HG02642 (cell line): ENCODE data around the gene B3GALNT1.

ENCODE experiments used
- ATAC-seq: cut with Tn5 transposase; IDR thresholded peaks from one replicate; pipeline ENCODE4 v1.9.1; 2021; ENCODE audit warnings: mild to moderate bottlenecking; ENCODE audit not compliant: unreplicated experiment, poor library complexity

Gene B3GALNT1

GRCh38 chr3:161082063-161082462 is 23.1 kb downstream of the B3GALNT1 start:
- peak; percentile 40 for ATAC-seq

GRCh38 chr3:161081633-161082032 is 23.5 kb downstream of the B3GALNT1 start:
- peak; percentile 89 for ATAC-seq

- ATAC-seq: no peak
These were observed 32.0 kb downstream of the B3GALNT1 start for GRCh38 chr3:161073181-161073580.

GRCh38 chr3:161072751-161073150 is 32.4 kb downstream of the B3GALNT1 start:
- ATAC-seq: no peak

GRCh38 chr3:161072211-161072621 is 32.9 kb downstream of the B3GALNT1 start:
- no peak for ATAC-seq

- ATAC-seq: no peak
These were observed 34.0 kb downstream of the B3GALNT1 start for GRCh38 chr3:161070980-161071663.

GRCh38 chr3:161070252-161070930 is 34.8 kb downstream of the B3GALNT1 start:
- ATAC-seq: peak; percentile 1

- ATAC-seq: peak; percentile 95
These were observed 35.5 kb downstream of the B3GALNT1 start for GRCh38 chr3:161069511-161070251.

GRCh38 chr3:161067335-161067734 is 37.8 kb downstream of the B3GALNT1 start:
- no peak for ATAC-seq

- ATAC-seq: no peak
These were observed 38.2 kb downstream of the B3GALNT1 start for GRCh38 chr3:161066930-161067329.

GRCh38 chr3:161064413-161064812 is 40.7 kb downstream of the B3GALNT1 start:
- ATAC-seq: no peak

GRCh38 chr3:161054860-161055604 is 50.1 kb downstream of the B3GALNT1 start:
- no peak for ATAC-seq

GRCh38 chr3:161051856-161052255 is 53.3 kb downstream of the B3GALNT1 start:
- ATAC-seq: no peak

GRCh38 chr3:161050935-161051334 is 54.2 kb downstream of the B3GALNT1 start:
- ATAC-seq: peak; percentile 75

GRCh38 chr3:161049683-161050248 is 55.4 kb downstream of the B3GALNT1 start:
- ATAC-seq: no peak

- ATAC-seq: peak; percentile 81
These were observed 61.7 kb downstream of the B3GALNT1 start for GRCh38 chr3:161043336-161044035.

GRCh38 chr3:161042023-161042501 is 63.1 kb downstream of the B3GALNT1 start:
- ATAC-seq: no peak

GRCh38 chr3:161038725-161039124 is 66.4 kb downstream of the B3GALNT1 start:
- ATAC-seq: no peak

GRCh38 chr3:161035711-161036110 is 69.4 kb downstream of the B3GALNT1 start:
- no peak for ATAC-seq
